Keratinocyte (primary cell): Measurements from ENCODE around the gene NUP153.

Experiments
- CTCF ChIP-seq, 3 experiments: IDR thresholded peaks in 1 of 3; conservative IDR thresholded peaks in 1 of 3; optimal IDR thresholded peaks in 1 of 3; 2 replicates in 2 of 3; 3 replicates in 1 of 3; pipeline versions ENCODE3 to v1.5.1; 2011; ENCODE audit warnings: low read length in 3 of 3, mild to moderate bottlenecking in 3 of 3, moderate library complexity in 2 of 3, control low read depth in 1 of 3, inconsistent platforms in 1 of 3; ENCODE audit not compliant: insufficient read depth in 2 of 3; ENCODE audit errors: extremely low read depth in 1 of 3
- EZH2 ChIP-seq: IDR thresholded peaks from one replicate; pipeline ENCODE4 v1.6.1; 2012; ENCODE audit warnings: inconsistent platforms, mild to moderate bottlenecking, low read length, moderate library complexity

DNA sequence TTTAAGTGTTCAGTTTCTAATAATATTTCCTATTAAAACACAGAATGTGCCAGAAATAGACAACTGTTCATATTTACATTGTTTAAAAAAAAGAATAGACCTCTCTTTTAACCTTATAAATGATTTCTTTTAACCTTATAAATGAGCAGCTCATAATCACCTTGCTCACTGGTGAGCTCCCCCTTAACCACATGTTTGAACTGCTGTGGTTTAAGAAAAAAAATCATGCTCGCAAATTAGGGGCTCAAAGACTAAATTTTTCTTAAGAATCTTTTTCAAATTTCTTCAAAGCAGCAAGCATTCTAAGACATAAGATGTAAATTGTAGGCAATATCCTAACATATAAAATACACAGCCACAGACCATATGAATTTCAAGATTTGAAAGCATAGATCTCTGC, 73.8 kb downstream of the NUP153 start:
- TF ChIP-seq CTCF (optimal IDR thresholded peaks at IDR 0.05 in 1 of 3, IDR thresholded peaks at IDR 0.05 in 1 of 3, conservative IDR thresholded peaks at IDR 0.05 in 1 of 3; ENCODE audit: extremely low read depth in 1 of 3, insufficient read depth in 2 of 3, low read length in 3 of 3): no peak
- TF ChIP-seq EZH2: no peak
